Left kidney (tissue), 2 donors: ENCODE results near the gene CRYGC. TPM values are rescaled to one million over a fixed set of nuclear protein-coding genes. Genes with fewer than 3 reads are reported as not detected.

Experiments
- DNase-seq: peaks from one replicate; pipeline ENCODE4 v3.0.0-alpha.2; 2013
- polyA plus RNA-seq: library from polyadenylated mRNA; unstranded; fragments of 120-200 nt; gene quantifications from one replicate; pipeline ENCODE4 v1.2.1, GENCODE V29; 2013; ENCODE audit not compliant: insufficient read length

The CRYGC gene
- polyA plus RNA-seq, 1 donor, result not detected

GRCh38 chr2:208096080-208096479 lies 33.5 kb downstream of the CRYGC start:
- no peak for DNase-seq

DNA sequence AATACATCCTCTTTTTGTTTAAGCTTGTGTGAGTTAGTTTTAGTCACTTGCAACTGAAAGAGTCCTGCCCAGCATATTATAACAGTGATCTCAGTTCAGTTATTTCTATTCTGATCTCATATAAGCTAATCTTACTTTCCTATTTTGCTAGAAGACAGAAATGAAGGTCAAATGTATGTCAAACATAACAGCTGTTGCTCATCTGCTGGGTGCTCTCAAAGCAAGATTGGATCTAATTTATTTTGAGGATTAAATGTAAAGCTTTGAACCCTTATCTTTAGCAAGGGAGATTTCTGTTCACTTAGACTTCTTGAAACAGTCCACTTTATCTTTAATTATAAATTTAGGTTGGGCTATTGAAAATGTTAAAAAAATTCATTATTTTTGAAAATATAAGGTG lies 36.5 kb downstream of the CRYGC start:
- DNase-seq, result no peak

- no peak for DNase-seq
These were observed 37.4 kb downstream of the CRYGC start for GRCh38 chr2:208092093-208092832.

DNA sequence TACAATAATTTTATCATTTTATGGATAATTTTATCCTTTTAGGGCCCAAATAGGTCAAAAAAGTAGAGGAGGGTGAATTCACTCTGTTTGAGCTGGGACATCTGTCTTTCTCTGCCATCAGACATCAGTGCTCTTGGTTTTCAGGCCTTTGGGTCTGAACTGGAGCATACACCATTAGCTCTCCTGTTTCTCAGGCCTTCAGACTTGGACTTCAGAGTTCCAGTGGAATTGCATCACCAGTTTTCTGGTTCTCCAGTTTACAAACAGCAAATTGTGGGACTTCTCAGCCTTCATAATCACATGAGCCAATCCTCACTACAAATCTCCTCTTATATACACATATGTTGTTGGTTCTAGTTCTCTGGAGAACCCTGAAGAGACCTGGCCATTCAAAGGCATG lies 39.2 kb downstream of the CRYGC start:
- DNase-seq, result no peak

DNA sequence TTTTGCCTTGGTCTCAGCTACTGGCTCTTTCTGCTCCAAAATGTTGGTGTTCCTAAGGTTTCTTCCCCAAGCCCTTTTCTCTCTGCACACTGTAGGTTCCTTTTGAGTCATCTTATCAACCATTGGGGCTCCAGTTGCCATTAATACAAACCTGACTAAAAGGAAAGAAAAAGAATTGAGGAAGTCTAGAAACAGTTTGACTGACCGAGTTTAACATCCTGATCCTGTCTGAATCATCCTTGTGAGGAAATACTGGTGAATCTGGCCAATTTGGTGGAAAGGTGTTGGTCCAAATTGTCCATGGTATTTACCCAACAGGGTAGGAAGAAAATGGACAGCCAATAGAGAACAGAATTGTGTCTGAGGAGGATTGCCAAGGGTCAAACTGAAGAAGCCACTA lies 43.6 kb downstream of the CRYGC start:
- DNase-seq, result no peak

DNA sequence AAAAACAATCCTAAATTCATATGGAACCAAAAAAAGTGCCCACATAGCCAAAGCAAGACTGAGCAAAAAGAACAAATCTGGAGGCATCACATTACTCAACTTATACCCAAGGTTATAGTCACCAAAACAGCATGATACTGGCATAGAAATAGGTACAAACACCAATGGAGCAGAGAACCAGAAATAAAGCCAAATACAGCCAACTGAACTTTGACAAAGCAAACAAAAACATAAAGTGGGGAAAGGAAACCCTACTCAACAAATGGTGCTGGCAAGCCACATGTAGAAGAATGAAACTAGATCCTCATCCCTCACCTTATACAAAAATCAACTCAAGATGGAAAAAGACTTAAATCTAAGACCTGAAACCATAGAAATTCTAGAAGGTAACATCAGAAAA lies 45.8 kb downstream of the CRYGC start:
- no peak for DNase-seq

Other genes with a start within 250 kb of the CRYGC start
- 17.1 TPM for gene PLEKHM3, start 104.3 kb downstream of the CRYGC start, polyA plus RNA-seq
- not detected for gene CRYGD, start 5.3 kb downstream of the CRYGC start, polyA plus RNA-seq
- gene CRYGB, start 16.3 kb upstream of the CRYGC start, polyA plus RNA-seq, result not detected
- gene CRYGA, start 33.8 kb upstream of the CRYGC start, polyA plus RNA-seq, result not detected
- gene C2orf80, start 60.2 kb upstream of the CRYGC start, polyA plus RNA-seq, result 0.25 TPM
- gene IDH1, start 125.2 kb upstream of the CRYGC start, polyA plus RNA-seq, result 109 TPM
- 34.5 TPM for gene PIKFYVE, start 136.4 kb upstream of the CRYGC start, polyA plus RNA-seq